Ishikawa (cell line): ENCODE data around the gene RAD50.

Experiments
- CREB1 ChIP-seq: IDR thresholded peaks from 2 replicates; pipeline ENCODE4 v1.6.1; 2012; ENCODE audit warnings: low read depth
- EGR1 ChIP-seq: IDR thresholded peaks from 2 replicates; pipeline ENCODE4 v1.6.1; 2012
- EP300 ChIP-seq: IDR thresholded peaks from 2 replicates; pipeline ENCODE4 v1.6.1; 2012; ENCODE audit warnings: borderline replicate concordance
- FOXM1 ChIP-seq: IDR thresholded peaks from 2 replicates; pipeline ENCODE4 v1.6.1; 2012; ENCODE audit warnings: low read depth, borderline replicate concordance
- RAD21 ChIP-seq: IDR thresholded peaks from 2 replicates; pipeline ENCODE4 v1.6.1; 2012; ENCODE audit warnings: low read depth
- REST ChIP-seq: IDR thresholded peaks from 2 replicates; pipeline ENCODE4 v1.6.1; 2012; ENCODE audit warnings: low read depth, mild to moderate bottlenecking
- TAF1 ChIP-seq: IDR thresholded peaks from 2 replicates; pipeline ENCODE4 v1.6.1; 2012; ENCODE audit warnings: low read depth, mild to moderate bottlenecking
- TCF12 ChIP-seq: IDR thresholded peaks from 2 replicates; pipeline ENCODE4 v1.6.1; 2012; ENCODE audit warnings: low read depth
- YY1 ChIP-seq: IDR thresholded peaks from 2 replicates; pipeline ENCODE4 v1.6.1; 2012; ENCODE audit warnings: low read depth
- ZBTB7A ChIP-seq: IDR thresholded peaks from 2 replicates; pipeline ENCODE4 v1.6.1; 2012; ENCODE audit warnings: low read depth
- TF ChIP-seq, protein P1 (sequence below): IDR thresholded peaks from 2 replicates; pipeline ENCODE4 v1.6.1; 2012

GRCh38 chr5:132607095-132607494 lies 50.3 kb downstream of the RAD50 start:
- TF ChIP-seq RAD21 (no peak), EP300 (no peak), FOXM1 (no peak), CREB1 (no peak), EGR1 (no peak), REST (no peak), YY1 (no peak), ZBTB7A (no peak), TCF12 (no peak), TAF1 (no peak)
- TF ChIP-seq, protein P1, sequence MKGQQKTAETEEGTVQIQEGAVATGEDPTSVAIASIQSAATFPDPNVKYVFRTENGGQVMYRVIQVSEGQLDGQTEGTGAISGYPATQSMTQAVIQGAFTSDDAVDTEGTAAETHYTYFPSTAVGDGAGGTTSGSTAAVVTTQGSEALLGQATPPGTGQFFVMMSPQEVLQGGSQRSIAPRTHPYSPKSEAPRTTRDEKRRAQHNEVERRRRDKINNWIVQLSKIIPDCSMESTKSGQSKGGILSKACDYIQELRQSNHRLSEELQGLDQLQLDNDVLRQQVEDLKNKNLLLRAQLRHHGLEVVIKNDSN = no peak
